ENCODE results near the gene PATJ. TPM values are rescaled to one million over a fixed set of nuclear protein-coding genes. Genes with fewer than 3 reads are reported as not detected.

The PATJ gene
- total RNA-seq, 1 experiment from 2014 or later: 28.7 TPM

GRCh38 chr1:62052946-62053345, 310.7 kb downstream of the PATJ start:
- no peak overlapping the region for H3K4me2 ChIP-seq (ENCODE audit: low read length)

GRCh38 chr1:62054188-62054587, 311.9 kb downstream of the PATJ start:
- CTCF ChIA-PET: no interaction called here
- TF ChIP-seq EZH2 (IDR thresholded peaks at IDR 0.05; ENCODE audit: low read length, unreplicated experiment) (no peak), EZH2phosphoT487 (IDR thresholded peaks at IDR 0.05; ENCODE audit: borderline replicate concordance, low read length) (no peak)
- POLR2A ChIA-PET (ENCODE audit: unreplicated experiment): no interaction called here
- Histone ChIP-seq H3K4me3 (ENCODE audit: low read length) (no peak overlapping the region), H2AFZ (ENCODE audit: low read length) (no peak overlapping the region), H3K27me3 (ENCODE audit: low read length) (no peaks in the 10 kb centered on the region), H3K9me2 (replicated peaks; ENCODE audit: low read length) (no peaks in the 10 kb centered on the region), H3K4me1 (ENCODE audit: insufficient read depth, low read length) (no peaks in the 10 kb centered on the region), H3K27ac (ENCODE audit: low read length) (no peak overlapping the region), H4K20me1 (ENCODE audit: low read length) (no peaks in the 10 kb centered on the region), H3K36me3 (ENCODE audit: low read depth, low read length) (no peaks in the 10 kb centered on the region), H3K9me3 (ENCODE audit: low read length) (no peaks in the 10 kb centered on the region), H3K9ac (ENCODE audit: low read length) (no peak overlapping the region), H3K79me2 (ENCODE audit: low read length) (no peaks in the 10 kb centered on the region), H3K4me2 (ENCODE audit: low read length) (no peak overlapping the region), H3F3A (ENCODE audit: low read length, unreplicated experiment) (no peaks in the 10 kb centered on the region)
- intact Hi-C loops (cut with micrococcal nuclease): no loop called here
- no TSS peak for BruUV-seq (replicated peaks)
- DNase-seq (no peak), ATAC-seq (no peak)

More at GRCh38 chr1:62052946-62053345, 310.7 kb downstream of the PATJ start:
- ChIA-PET POLR2A (ENCODE audit: unreplicated experiment) (no interaction called here), CTCF (no interaction called here)
- Histone ChIP-seq H2AFZ (ENCODE audit: low read length) (no peak overlapping the region), H3K9me3 (ENCODE audit: low read length) (no peaks in the 10 kb centered on the region), H4K20me1 (ENCODE audit: low read length) (no peaks in the 10 kb centered on the region), H3K27me3 (ENCODE audit: low read length) (no peaks in the 10 kb centered on the region), H3K9me2 (replicated peaks; ENCODE audit: low read length) (no peaks in the 10 kb centered on the region), H3K9ac (ENCODE audit: low read length) (no peak overlapping the region), H3K36me3 (ENCODE audit: low read depth, low read length) (no peaks in the 10 kb centered on the region), H3K4me1 (ENCODE audit: insufficient read depth, low read length) (no peaks in the 10 kb centered on the region), H3K4me3 (ENCODE audit: low read length) (no peak overlapping the region), H3K79me2 (ENCODE audit: low read length) (no peaks in the 10 kb centered on the region), H3F3A (ENCODE audit: low read length, unreplicated experiment) (no peaks in the 10 kb centered on the region), H3K27ac (ENCODE audit: low read length) (no peak overlapping the region)
- ATAC-seq (no peak), DNase-seq (no peak)
- intact Hi-C loops (cut with micrococcal nuclease): no loop called here
- BruUV-seq (replicated peaks): no TSS peak
- TF ChIP-seq CTCF (conservative IDR thresholded peaks at IDR 0.05; ENCODE audit: low read depth, low read length) (no peak), EZH2phosphoT487 (IDR thresholded peaks at IDR 0.05; ENCODE audit: borderline replicate concordance, low read length) (no peak), EZH2 (IDR thresholded peaks at IDR 0.05; ENCODE audit: low read length, unreplicated experiment) (no peak)

GRCh38 chr1:62057230-62057629, 314.9 kb downstream of the PATJ start:
- H3K9ac ChIP-seq (ENCODE audit: low read length): no peak overlapping the region
- intact Hi-C loops (cut with micrococcal nuclease): no loop called here
- no peaks in the 10 kb centered on the region for H3K36me3 ChIP-seq (ENCODE audit: low read depth, low read length)
- no peaks in the 10 kb centered on the region for H3K27me3 ChIP-seq (ENCODE audit: low read length)
- no peak overlapping the region for H3K27ac ChIP-seq (ENCODE audit: low read length)
- DNase-seq: no peak
- no peak overlapping the region for H3K4me3 ChIP-seq (ENCODE audit: low read length)
- no TSS peak for BruUV-seq (replicated peaks)
- no peaks in the 10 kb centered on the region for H3K4me1 ChIP-seq (ENCODE audit: insufficient read depth, low read length)
- ATAC-seq: no peak
- TF ChIP-seq EZH2 (IDR thresholded peaks at IDR 0.05; ENCODE audit: low read length, unreplicated experiment) (no peak), EZH2phosphoT487 (IDR thresholded peaks at IDR 0.05; ENCODE audit: borderline replicate concordance, low read length) (no peak), CTCF (conservative IDR thresholded peaks at IDR 0.05; ENCODE audit: low read depth, low read length) (no peak)
- no peaks in the 10 kb centered on the region for H3K79me2 ChIP-seq (ENCODE audit: low read length)
- H3K9me3 ChIP-seq (ENCODE audit: low read length): no peaks in the 10 kb centered on the region
- no peaks in the 10 kb centered on the region for H3F3A ChIP-seq (ENCODE audit: low read length, unreplicated experiment)
- no peak overlapping the region for H2AFZ ChIP-seq (ENCODE audit: low read length)
- no peaks in the 10 kb centered on the region for H3K9me2 ChIP-seq (replicated peaks; ENCODE audit: low read length)
- no peak overlapping the region for H3K4me2 ChIP-seq (ENCODE audit: low read length)
- CTCF ChIA-PET: no interaction called here
- H4K20me1 ChIP-seq (ENCODE audit: low read length): no peaks in the 10 kb centered on the region
- POLR2A ChIA-PET (ENCODE audit: unreplicated experiment): no interaction called here
